IPS-15b (cell line): Measurements from ENCODE around the gene RGS10.

ENCODE experiments used
- H3K27me3 ChIP-seq: one replicate; pipeline ENCODE4 v1.6.1; 2013; ENCODE audit warnings: low read length; ENCODE audit not compliant: control insufficient read depth, insufficient read depth
- H3K36me3 ChIP-seq: one replicate; pipeline ENCODE4 v1.6.1; 2013; ENCODE audit warnings: low read length; ENCODE audit not compliant: control insufficient read depth, insufficient read depth
- H3K4me1 ChIP-seq: one replicate; pipeline ENCODE4 v1.6.1; 2013; ENCODE audit warnings: mild to moderate bottlenecking, low read length; ENCODE audit not compliant: control insufficient read depth, insufficient read depth
- H3K4me3 ChIP-seq: one replicate; pipeline ENCODE4 v1.5.1; 2013; ENCODE audit warnings: low read depth, low read length
- H3K9ac ChIP-seq: one replicate; pipeline ENCODE4 v1.6.1; 2013; ENCODE audit warnings: low read depth, mild to moderate bottlenecking, low read length
- H3K9me3 ChIP-seq: one replicate; pipeline ENCODE4 v1.6.1; 2013; ENCODE audit warnings: mild to moderate bottlenecking, low read length; ENCODE audit not compliant: control insufficient read depth, insufficient read depth

RGS10 gene

DNA sequence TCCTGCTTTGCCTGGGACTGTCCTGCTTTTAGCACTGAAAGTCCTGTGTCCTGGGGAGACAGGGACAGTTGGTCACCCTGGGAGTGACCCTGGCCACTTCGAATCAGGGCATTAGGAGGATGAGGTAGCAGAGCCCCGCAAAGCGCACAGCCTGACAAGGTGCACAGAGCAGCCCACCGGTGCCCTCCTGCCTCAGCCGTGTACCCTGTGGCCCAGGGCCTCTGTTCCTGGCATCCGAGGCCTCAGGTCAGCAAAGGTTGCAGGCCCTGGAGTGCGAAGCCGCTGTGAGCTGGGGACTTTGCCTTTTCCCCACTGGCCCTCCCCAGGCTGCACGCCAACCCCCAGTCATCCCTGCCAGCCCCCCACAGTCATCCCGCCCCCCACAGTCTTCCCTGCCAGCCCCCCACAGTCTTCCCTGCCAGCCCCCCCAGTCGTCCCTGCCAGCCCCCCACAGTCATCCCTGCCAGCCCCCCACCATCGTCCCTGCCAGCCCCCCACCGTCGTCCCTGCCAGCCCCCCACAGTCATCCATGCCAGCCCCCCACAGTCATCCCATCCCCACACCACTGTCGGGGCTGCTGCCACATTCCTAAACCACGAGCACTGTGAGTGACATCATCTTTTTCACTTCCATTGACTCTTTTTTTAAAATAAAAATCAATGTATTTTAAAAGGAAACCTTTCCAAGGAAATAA is 91.8 kb downstream of the RGS10 start:
- H3K9me3 ChIP-seq = no peaks in the 10 kb centered on the region
- no peaks in the 10 kb centered on the region for H3K36me3 ChIP-seq
- H3K9ac ChIP-seq = no peak overlapping the region
- H3K27me3 ChIP-seq = no peaks in the 10 kb centered on the region
- H3K4me3 ChIP-seq = no peak overlapping the region
- no peaks in the 10 kb centered on the region for H3K4me1 ChIP-seq
